ENCODE data around the gene CPSF6. TPM values are rescaled to one million over a fixed set of nuclear protein-coding genes. Genes with fewer than 3 reads are reported as not detected.
"Not testable (repeated sequence)": the region's sequence is repeated elsewhere in the genome, so short reads cannot be mapped to it uniquely, and the experiment has no call there.

Gene CPSF6
- 10 to 100 TPM; 29.9 to 59.3 (median 41.3) TPM for total RNA-seq

- Histone ChIP-seq H3K9me3 (no peaks in the 10 kb centered on the region), H3K27me3 (no peaks in the 10 kb centered on the region), H3K36me3 (no peaks in the 10 kb centered on the region), H3K27ac (peak within 1 kb of the TSS; percentile 96 to 99), H3K4me1 (no peaks in the 10 kb centered on the region), H3K4me3 (peak within 1 kb of the TSS; percentile 86 to 97 (median 86))
- TF ChIP-seq CTCF (IDR thresholded peaks at IDR 0.05) (no peak), POLR2AphosphoS5 (IDR thresholded peaks at IDR 0.05) (peak; percentile 94 to 98 (median 96)), POLR2A (IDR thresholded peaks at IDR 0.05) (peak; percentile 52)
- DNase-seq (ENCODE audit: low spot score in 2 of 2): peak; percentile 91 to 96
- intact Hi-C loops (cut with DNase I; ENCODE audit: low total_unique reads): no loop called here
Measured at GRCh38 chr12:69239352-69239921, at the start of gene CPSF6. CPSF6 (plus strand) TSS chr12:69239569; CDS start chr12:69239647, 78 bp downstream.

- no peak overlapping the region for H3K4me3 ChIP-seq
- no peaks in the 10 kb centered on the region for H3K36me3 ChIP-seq
- no peak for DNase-seq (ENCODE audit: low spot score in 2 of 2)
- no peaks in the 10 kb centered on the region for H3K27me3 ChIP-seq
- H3K27ac ChIP-seq: no peak overlapping the region
- H3K4me1 ChIP-seq: no peaks in the 10 kb centered on the region
- no peak for TF ChIP-seq POLR2A (IDR thresholded peaks at IDR 0.05)
- TF ChIP-seq POLR2AphosphoS5 (IDR thresholded peaks at IDR 0.05): no peak
- no peak for TF ChIP-seq CTCF (IDR thresholded peaks at IDR 0.05)
- H3K9me3 ChIP-seq: peaks cover 10 to 42% of the 10 kb centered on the region in 2 donors
- intact Hi-C loops (cut with DNase I; ENCODE audit: low total_unique reads): no loop called here
Measured at GRCh38 chr12:69196302-69197288, 42.8 kb upstream of the CPSF6 start.

- H3K27ac ChIP-seq; DNase-seq (ENCODE audit: low spot score in 2 of 2); H3K4me1 ChIP-seq; H3K27me3 ChIP-seq; H3K4me3 ChIP-seq; H3K36me3 ChIP-seq; intact Hi-C loops (cut with DNase I; ENCODE audit: low total_unique reads): not testable (repeated sequence)
- peaks cover 10 to 42% of the 10 kb centered on the region in 2 donors for H3K9me3 ChIP-seq
Measured at GRCh38 chr12:69199976-69200375, 39.4 kb upstream of the CPSF6 start.

- no peak for DNase-seq (ENCODE audit: low spot score in 2 of 2)
- TF ChIP-seq POLR2AphosphoS5 (IDR thresholded peaks at IDR 0.05): no peak
- no peak for TF ChIP-seq CTCF (IDR thresholded peaks at IDR 0.05)
- no peak for TF ChIP-seq POLR2A (IDR thresholded peaks at IDR 0.05)
- Histone ChIP-seq H3K4me3 (no peak overlapping the region), H3K4me1 (no peaks in the 10 kb centered on the region), H3K9me3 (peaks cover 10 to 30% of the 10 kb centered on the region in 2 donors), H3K27me3 (no peaks in the 10 kb centered on the region), H3K36me3 (no peaks in the 10 kb centered on the region), H3K27ac (no peak overlapping the region)
- intact Hi-C loops (cut with DNase I; ENCODE audit: low total_unique reads): no loop called here
Measured at GRCh38 chr12:69204191-69204590, 35.2 kb upstream of the CPSF6 start.

- no peaks in the 10 kb centered on the region for H3K4me1 ChIP-seq
- no peak for DNase-seq (ENCODE audit: low spot score in 2 of 2)
- no peak overlapping the region for H3K27ac ChIP-seq
- TF ChIP-seq CTCF (IDR thresholded peaks at IDR 0.05): no peak
- no peak for TF ChIP-seq POLR2AphosphoS5 (IDR thresholded peaks at IDR 0.05)
- TF ChIP-seq POLR2A (IDR thresholded peaks at IDR 0.05): no peak
- intact Hi-C loops (cut with DNase I; ENCODE audit: low total_unique reads): no loop called here
- no peaks in the 10 kb centered on the region for H3K36me3 ChIP-seq
- H3K4me3 ChIP-seq: no peak overlapping the region
- no peaks in the 10 kb centered on the region for H3K27me3 ChIP-seq
- no peaks in the 10 kb centered on the region for H3K9me3 ChIP-seq
Measured at GRCh38 chr12:69210661-69211060, 28.7 kb upstream of the CPSF6 start.

All from breast epithelium (tissue), 4 donors.